Astrocyte (in vitro differentiated cells and primary cell): Measurements from ENCODE around the gene SSTR5. TPM values are rescaled to one million over a fixed set of nuclear protein-coding genes. Genes with fewer than 3 reads are reported as not detected.

Experiments
- DNase-seq: peaks from one replicate; pipeline ENCODE4 v3.0.0-alpha.2; 2010; ENCODE audit warnings: low read depth
- FAIRE-seq: peaks from 2 replicates; lab custom pipeline; 2011; peaks lifted over from hg19 to GRCh38; lab: Jason Lieb, UNC
- H2AFZ ChIP-seq: 2 replicates; pipeline ENCODE4 v1.6.0; 2012; ENCODE audit warnings: low read depth, low read length, inconsistent platforms
- H3K27ac ChIP-seq: 2 replicates; pipeline ENCODE4 v1.5.1; 2011; ENCODE audit warnings: low read depth, low read length, inconsistent platforms
- H3K27me3 ChIP-seq: 2 replicates; pipeline ENCODE4 v1.6.0; 2011; ENCODE audit warnings: low read length, inconsistent platforms; ENCODE audit not compliant: insufficient read depth
- H3K36me3 ChIP-seq: 2 replicates; pipeline ENCODE4 v1.5.1; 2011; ENCODE audit warnings: low read length, inconsistent platforms; ENCODE audit not compliant: insufficient read depth
- H3K4me1 ChIP-seq: 2 replicates; pipeline ENCODE4 v1.5.1; 2011; ENCODE audit warnings: low read length, inconsistent platforms; ENCODE audit not compliant: insufficient read depth
- H3K4me2 ChIP-seq: 2 replicates; pipeline ENCODE4 v1.6.0; 2012; ENCODE audit warnings: low read length, inconsistent platforms
- H3K4me3 ChIP-seq: 2 replicates; pipeline ENCODE4 v1.5.1; 2011; ENCODE audit warnings: low read depth, mild to moderate bottlenecking, low read length, inconsistent platforms; ENCODE audit not compliant: insufficient read depth
- H3K79me2 ChIP-seq: 2 replicates; pipeline ENCODE4 v1.6.0; 2012; ENCODE audit warnings: mild to moderate bottlenecking, low read length, inconsistent platforms; ENCODE audit not compliant: insufficient read depth
- H3K9ac ChIP-seq: 2 replicates; pipeline ENCODE4 v1.6.0; 2012; ENCODE audit warnings: mild to moderate bottlenecking, low read length, inconsistent platforms
- H3K9me3 ChIP-seq: 2 replicates; pipeline ENCODE4 v1.5.1; 2012; ENCODE audit warnings: low read depth, mild to moderate bottlenecking, low read length, inconsistent platforms; ENCODE audit not compliant: insufficient read depth
- H4K20me1 ChIP-seq: 2 replicates; pipeline ENCODE4 v1.6.0; 2012; ENCODE audit warnings: low read length, inconsistent platforms; ENCODE audit not compliant: insufficient read depth
- H3K27ac Mint-ChIP-seq: one replicate; pipeline ENCODE4 v1.8.0; 2021; ENCODE audit warnings: mild to moderate bottlenecking, mixed read lengths; ENCODE audit not compliant: unreplicated experiment
- H3K27me3 Mint-ChIP-seq: one replicate; pipeline ENCODE4 v1.8.0; 2021; ENCODE audit warnings: low read depth, mixed read lengths; ENCODE audit not compliant: unreplicated experiment
- H3K36me3 Mint-ChIP-seq: one replicate; pipeline ENCODE4 v1.8.0; 2021; ENCODE audit warnings: low read depth, mixed read lengths; ENCODE audit not compliant: unreplicated experiment
- H3K4me1 Mint-ChIP-seq: one replicate; pipeline ENCODE4 v1.8.0; 2021; ENCODE audit warnings: low read depth, mixed read lengths; ENCODE audit not compliant: unreplicated experiment
- H3K4me3 Mint-ChIP-seq: one replicate; pipeline ENCODE4 v1.8.0; 2021; ENCODE audit warnings: mild to moderate bottlenecking, moderate library complexity, mixed read lengths; ENCODE audit not compliant: unreplicated experiment
- H3K9me3 Mint-ChIP-seq: one replicate; pipeline ENCODE4 v1.8.0; 2021; ENCODE audit warnings: mild to moderate bottlenecking, mixed read lengths; ENCODE audit not compliant: unreplicated experiment
- CTCF ChIP-seq: IDR thresholded peaks from 2 replicates; pipeline ENCODE4 v1.5.1; 2011; ENCODE audit warnings: low read depth, mild to moderate bottlenecking, inconsistent platforms, low read length, moderate library complexity; ENCODE audit not compliant: insufficient read depth
- EZH2 ChIP-seq: IDR thresholded peaks from 2 replicates; pipeline ENCODE4 v1.6.1; 2012; ENCODE audit warnings: mild to moderate bottlenecking, low read length, inconsistent platforms; ENCODE audit not compliant: insufficient read depth
- total RNA-seq: library from RNA; stranded (reverse); gene quantifications from 2 replicates; pipeline ENCODE4 v1.2.1, GENCODE V29; 2021

Gene SSTR5
- total RNA-seq, 1 donor from 2014 or later = not detected

- Histone ChIP-seq H3K4me2 (no peak overlapping the region), H3K27me3 (peaks cover 13% of the 10 kb centered on the region), H4K20me1 (no peaks in the 10 kb centered on the region), H3K4me3 (no peak overlapping the region), H3K36me3 (no peaks in the 10 kb centered on the region), H3K4me1 (peaks cover 5% of the 10 kb centered on the region), H3K9ac (no peak overlapping the region), H3K27ac (no peak overlapping the region), H2AFZ (no peak overlapping the region), H3K9me3 (no peaks in the 10 kb centered on the region), H3K79me2 (no peaks in the 10 kb centered on the region)
- peaks cover 17% of the 10 kb centered on the region for H3K27me3 Mint-ChIP-seq
- TF ChIP-seq EZH2 (no peak), CTCF (no peak)
- DNase-seq (no peak), FAIRE-seq (no peak)
- no peaks in the 10 kb centered on the region for H3K36me3 Mint-ChIP-seq
- H3K9me3 Mint-ChIP-seq = no peaks in the 10 kb centered on the region
- H3K4me3 Mint-ChIP-seq = no peak overlapping the region
- H3K27ac Mint-ChIP-seq = no peak overlapping the region
- no peaks in the 10 kb centered on the region for H3K4me1 Mint-ChIP-seq
These were observed 4.4 kb downstream of the SSTR5 start for GRCh38 chr16:1076801-1077576.

GRCh38 chr16:1077877-1078578, 5.5 kb downstream of the SSTR5 start:
- Histone ChIP-seq H3K36me3 (no peaks in the 10 kb centered on the region), H3K27ac (no peak overlapping the region), H3K27me3 (peaks cover 9% of the 10 kb centered on the region), H3K79me2 (no peaks in the 10 kb centered on the region), H4K20me1 (no peaks in the 10 kb centered on the region), H3K4me2 (no peak overlapping the region), H3K9ac (no peak overlapping the region), H3K9me3 (no peaks in the 10 kb centered on the region), H3K4me1 (peaks cover 7% of the 10 kb centered on the region), H3K4me3 (no peak overlapping the region), H2AFZ (no peak overlapping the region)
- Mint-ChIP-seq H3K9me3 (no peaks in the 10 kb centered on the region), H3K27ac (no peak overlapping the region), H3K27me3 (peaks cover 17% of the 10 kb centered on the region), H3K4me1 (no peaks in the 10 kb centered on the region), H3K4me3 (no peak overlapping the region), H3K36me3 (no peaks in the 10 kb centered on the region)
- DNase-seq = no peak
- no peak for TF ChIP-seq EZH2
- no peak for TF ChIP-seq CTCF
- FAIRE-seq = no peak
